Mesenteric fat pad (tissue), 1 donor: ENCODE results near the gene NR2C1. TPM values are rescaled to one million over a fixed set of nuclear protein-coding genes. Genes with fewer than 3 reads are reported as not detected.
A peak's percentile ranks its signal among the peaks of the same experiment; 100 is the strongest.
"Not testable (repeated sequence)": the region's sequence is repeated elsewhere in the genome, so short reads cannot be mapped to it uniquely, and the experiment has no call there.

Experiments
- DNase-seq: peaks from one replicate; pipeline ENCODE4 v3.0.0-alpha.2; 2020; ENCODE audit warnings: low spot score
- total RNA-seq: library from RNA; stranded (reverse); fragmentation: NEBNext Ultra II Directional; extraction: Animal tissue kit (Norgen Biotek cat#: 25700); gene quantifications from one replicate; pipeline ENCODE4 v1.2.1, GENCODE V29; 2021
- donor health status: DM: yes; HTN: yes; CAD: no.

NR2C1 gene
- total RNA-seq, 1 donor from 2014 or later: 25.4 TPM

- DNase-seq: peak; percentile 97
Observed at GRCh38 chr12:95003213-95003920, 70.1 kb downstream of the NR2C1 start, which contains the start of gene NDUFA12. TSS of gene NDUFA12 (minus strand) at chr12:95003697. CDS start at chr12:95003680, 17 bp downstream.

GRCh38 chr12:95002754-95003153, 70.7 kb downstream of the NR2C1 start:
- no peak for DNase-seq

- DNase-seq: no peak
Observed at GRCh38 chr12:94998326-94998725, 75.1 kb downstream of the NR2C1 start.

- no peak for DNase-seq
Observed at GRCh38 chr12:94997726-94998125, 75.7 kb downstream of the NR2C1 start.

GRCh38 chr12:94997061-94997460, 76.4 kb downstream of the NR2C1 start:
- DNase-seq: no peak

GRCh38 chr12:94994312-94994711, 79.1 kb downstream of the NR2C1 start:
- no peak for DNase-seq

- not testable (repeated sequence) for DNase-seq
Observed at GRCh38 chr12:94993855-94994254, 79.6 kb downstream of the NR2C1 start.

- no peak for DNase-seq
Observed at GRCh38 chr12:94990222-94990621, 83.2 kb downstream of the NR2C1 start.

- DNase-seq: no peak
Observed at GRCh38 chr12:94988471-94988870, 84.9 kb downstream of the NR2C1 start.

GRCh38 chr12:94987801-94988200, 85.6 kb downstream of the NR2C1 start:
- DNase-seq: no peak

GRCh38 chr12:94987076-94987669, 86.2 kb downstream of the NR2C1 start:
- no peak for DNase-seq

GRCh38 chr12:94985099-94985498, 88.3 kb downstream of the NR2C1 start:
- DNase-seq: not testable (repeated sequence)

GRCh38 chr12:94983321-94983720, 90.1 kb downstream of the NR2C1 start:
- DNase-seq: no peak

- no peak for DNase-seq
Observed at GRCh38 chr12:94982456-94982855, 91.0 kb downstream of the NR2C1 start.

- DNase-seq: no peak
Observed at GRCh38 chr12:94980577-94980976, 92.8 kb downstream of the NR2C1 start.

GRCh38 chr12:94979941-94980340, 93.5 kb downstream of the NR2C1 start:
- DNase-seq: no peak

GRCh38 chr12:94977766-94978468, 95.5 kb downstream of the NR2C1 start:
- no peak for DNase-seq

- DNase-seq: no peak
Observed at GRCh38 chr12:94973221-94973620, 100.2 kb downstream of the NR2C1 start.

- DNase-seq: no peak
Observed at GRCh38 chr12:94972795-94973194, 100.6 kb downstream of the NR2C1 start.

GRCh38 chr12:94971923-94972322, 101.5 kb downstream of the NR2C1 start:
- DNase-seq: no peak

- DNase-seq: no peak
Observed at GRCh38 chr12:94970560-94970959, 102.9 kb downstream of the NR2C1 start.
